Measurements from ENCODE around the gene MBTPS1.
"Not testable (repeated sequence)": the region's sequence is repeated elsewhere in the genome, so short reads cannot be mapped to it uniquely, and the experiment has no call there.

Gene MBTPS1

DNA sequence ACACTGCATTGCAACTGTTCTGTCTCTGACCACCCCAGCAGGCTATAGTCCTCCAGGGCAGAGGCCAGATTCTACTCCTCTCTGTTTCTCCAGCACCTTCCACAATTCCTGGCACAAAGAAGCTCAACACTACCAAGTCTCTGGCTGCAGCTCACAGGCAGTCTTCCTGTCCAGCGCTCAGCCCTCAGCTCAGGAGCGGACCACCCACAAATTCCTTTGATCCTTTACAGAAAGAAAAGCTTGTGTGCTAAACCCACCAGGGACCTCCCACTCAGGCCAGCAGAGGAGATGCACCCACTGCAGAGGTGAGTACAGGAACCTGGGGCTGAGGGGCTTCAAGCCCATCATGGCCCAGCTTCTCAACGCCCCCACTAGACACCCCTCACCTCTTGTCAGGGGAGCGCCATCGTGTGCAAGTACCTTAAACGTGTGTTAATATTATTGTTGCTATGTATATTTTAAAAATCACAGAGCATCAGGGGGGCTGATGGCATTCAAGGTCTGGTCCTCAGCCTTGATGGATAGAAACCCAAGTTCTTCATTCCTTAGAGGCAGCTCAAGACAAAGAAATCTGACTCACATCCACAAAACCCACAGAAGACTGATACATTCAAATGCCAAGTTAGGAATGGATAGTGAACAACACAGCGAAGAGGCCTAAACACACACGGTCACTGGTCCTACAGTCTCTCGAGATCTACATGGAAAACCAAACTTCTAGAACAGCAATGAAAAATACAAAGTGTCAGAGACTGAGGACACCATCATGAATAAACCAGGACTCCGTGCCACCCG lies 19.8 kb upstream of the MBTPS1 start:
- Histone ChIP-seq H3K9me3 (ENCODE audit: control insufficient read depth in 1 of 2, low read length in 2 of 2) (no peaks in the 10 kb centered on the region), H3K27me3 (ENCODE audit: low read depth, low read length) (no peaks in the 10 kb centered on the region), H3K36me3 (ENCODE audit: control insufficient read depth in 1 of 2, insufficient read depth in 2 of 2, low read length in 2 of 2) (no peaks in the 10 kb centered on the region), H3K4me3 (ENCODE audit: low read depth in 1 of 2, low read length in 2 of 2) (no peak overlapping the region), H3K4me1 (ENCODE audit: control insufficient read depth in 1 of 2, insufficient read depth in 2 of 2, low read length in 2 of 2) (no peaks in the 10 kb centered on the region), H3K27ac (ENCODE audit: low read length) (no peak overlapping the region)

- Histone ChIP-seq H3K27ac (ENCODE audit: low read length) (no peak overlapping the region), H3K4me3 (ENCODE audit: low read depth in 1 of 2, low read length in 2 of 2) (no peak overlapping the region), H3K9me3 (ENCODE audit: control insufficient read depth in 1 of 2, low read length in 2 of 2) (no peaks in the 10 kb centered on the region), H3K27me3 (ENCODE audit: low read depth, low read length) (no peaks in the 10 kb centered on the region), H3K4me1 (ENCODE audit: control insufficient read depth in 1 of 2, insufficient read depth in 2 of 2, low read length in 2 of 2) (no peaks in the 10 kb centered on the region), H3K36me3 (ENCODE audit: control insufficient read depth in 1 of 2, insufficient read depth in 2 of 2, low read length in 2 of 2) (peaks cover 11 to 23% of the 10 kb centered on the region in 2 donors)
Measured at GRCh38 chr16:84132527-84133285, 16.0 kb upstream of the MBTPS1 start.

DNA sequence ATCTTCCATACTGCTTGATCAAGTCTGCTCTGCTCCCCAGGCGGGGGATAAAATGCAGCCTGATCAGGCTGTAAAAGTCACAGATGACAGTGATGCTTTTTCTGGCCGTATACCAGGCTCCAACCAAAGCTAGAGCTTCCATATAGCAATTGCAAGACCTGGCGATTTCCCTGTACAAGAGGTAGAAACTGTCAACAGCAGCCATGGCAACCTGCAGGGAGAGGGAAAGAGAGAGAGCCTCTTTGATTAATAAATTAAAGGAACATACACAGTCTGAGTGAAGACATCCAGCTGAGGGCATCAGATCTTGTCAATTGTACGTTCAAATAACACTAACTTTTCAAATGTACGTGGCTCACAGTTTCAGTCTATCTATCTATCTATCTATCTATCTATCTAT lies 14.4 kb upstream of the MBTPS1 start:
- H3K4me1 ChIP-seq (ENCODE audit: control insufficient read depth in 1 of 2, insufficient read depth in 2 of 2, low read length in 2 of 2): no peaks in the 10 kb centered on the region
- H3K27me3 ChIP-seq (ENCODE audit: low read depth, low read length): no peaks in the 10 kb centered on the region
- peaks cover 14 to 30% of the 10 kb centered on the region in 2 donors for H3K36me3 ChIP-seq (ENCODE audit: control insufficient read depth in 1 of 2, insufficient read depth in 2 of 2, low read length in 2 of 2)
- H3K27ac ChIP-seq (ENCODE audit: low read length): no peak overlapping the region
- no peaks in the 10 kb centered on the region for H3K9me3 ChIP-seq (ENCODE audit: control insufficient read depth in 1 of 2, low read length in 2 of 2)
- H3K4me3 ChIP-seq (ENCODE audit: low read depth in 1 of 2, low read length in 2 of 2): no peak overlapping the region

GRCh38 chr16:84124257-84125073 lies 7.7 kb upstream of the MBTPS1 start:
- Histone ChIP-seq H3K36me3 (ENCODE audit: control insufficient read depth in 1 of 2, insufficient read depth in 2 of 2, low read length in 2 of 2) (peaks cover 13 to 29% of the 10 kb centered on the region in 2 donors), H3K9me3 (ENCODE audit: control insufficient read depth in 1 of 2, low read length in 2 of 2) (no peaks in the 10 kb centered on the region), H3K27me3 (ENCODE audit: low read depth, low read length) (no peaks in the 10 kb centered on the region)

GRCh38 chr16:84121007-84121406 lies 4.3 kb upstream of the MBTPS1 start:
- Histone ChIP-seq H3K27me3 (ENCODE audit: low read depth, low read length) (no peaks in the 10 kb centered on the region), H3K4me3 (ENCODE audit: low read depth in 1 of 2, low read length in 2 of 2) (no peak overlapping the region)

More at GRCh38 chr16:84124257-84125073, 7.7 kb upstream of the MBTPS1 start:
- Histone ChIP-seq H3K4me1 (ENCODE audit: control insufficient read depth in 1 of 2, insufficient read depth in 2 of 2, low read length in 2 of 2) (no peaks in the 10 kb centered on the region), H3K27ac (ENCODE audit: low read length) (no peak overlapping the region), H3K4me3 (ENCODE audit: low read depth in 1 of 2, low read length in 2 of 2) (no peak overlapping the region)

GRCh38 chr16:84120023-84120422 lies 3.3 kb upstream of the MBTPS1 start:
- no peak overlapping the region for H3K4me3 ChIP-seq (ENCODE audit: low read depth in 1 of 2, low read length in 2 of 2)
- H3K36me3 ChIP-seq (ENCODE audit: control insufficient read depth in 1 of 2, insufficient read depth in 2 of 2, low read length in 2 of 2): peaks cover 6 to 13% of the 10 kb centered on the region in 2 donors
- no peak overlapping the region for H3K27ac ChIP-seq (ENCODE audit: low read length)
- H3K27me3 ChIP-seq (ENCODE audit: low read depth, low read length): no peaks in the 10 kb centered on the region
- no peaks in the 10 kb centered on the region for H3K9me3 ChIP-seq (ENCODE audit: control insufficient read depth in 1 of 2, low read length in 2 of 2)
- H3K4me1 ChIP-seq (ENCODE audit: control insufficient read depth in 1 of 2, insufficient read depth in 2 of 2, low read length in 2 of 2): peaks cover 9 to 15% of the 10 kb centered on the region in 2 donors

More at GRCh38 chr16:84121007-84121406, 4.3 kb upstream of the MBTPS1 start:
- peaks cover under 1 to 5% of the 10 kb centered on the region in 2 donors for H3K4me1 ChIP-seq (ENCODE audit: control insufficient read depth in 1 of 2, insufficient read depth in 2 of 2, low read length in 2 of 2)
- H3K9me3 ChIP-seq (ENCODE audit: control insufficient read depth in 1 of 2, low read length in 2 of 2): no peaks in the 10 kb centered on the region
- peaks cover 6 to 13% of the 10 kb centered on the region in 2 donors for H3K36me3 ChIP-seq (ENCODE audit: control insufficient read depth in 1 of 2, insufficient read depth in 2 of 2, low read length in 2 of 2)
- H3K27ac ChIP-seq (ENCODE audit: low read length): no peak overlapping the region

GRCh38 chr16:84119368-84119767 lies 2.6 kb upstream of the MBTPS1 start:
- Histone ChIP-seq H3K27me3 (ENCODE audit: low read depth, low read length) (no peaks in the 10 kb centered on the region), H3K9me3 (ENCODE audit: control insufficient read depth in 1 of 2, low read length in 2 of 2) (no peaks in the 10 kb centered on the region), H3K27ac (ENCODE audit: low read length) (no peak overlapping the region), H3K36me3 (ENCODE audit: control insufficient read depth in 1 of 2, insufficient read depth in 2 of 2, low read length in 2 of 2) (peaks cover 3 to 13% of the 10 kb centered on the region in 2 donors), H3K4me3 (ENCODE audit: low read depth in 1 of 2, low read length in 2 of 2) (no peak overlapping the region), H3K4me1 (ENCODE audit: control insufficient read depth in 1 of 2, insufficient read depth in 2 of 2, low read length in 2 of 2) (peaks cover 9 to 19% of the 10 kb centered on the region in 2 donors)

DNA sequence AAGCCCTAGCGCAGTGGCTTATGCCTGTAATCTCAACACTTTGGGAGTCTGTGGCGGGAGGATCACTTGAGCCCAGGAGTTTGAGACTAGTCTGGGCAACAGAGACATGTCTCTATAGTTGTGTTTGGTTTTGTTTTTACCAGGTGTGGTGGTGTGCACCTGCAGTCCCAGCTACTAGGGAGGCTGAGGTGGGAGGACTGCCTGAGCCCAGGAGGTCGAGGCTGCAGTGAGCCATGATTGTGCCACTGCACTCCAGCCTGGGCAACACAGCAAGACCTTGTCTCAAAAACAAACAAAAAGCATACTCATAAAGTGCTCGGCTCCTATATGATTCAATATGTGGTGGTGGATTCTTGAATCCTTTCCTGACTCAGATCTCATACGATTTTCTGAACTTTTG lies 1.6 kb upstream of the MBTPS1 start:
- H3K27me3 ChIP-seq (ENCODE audit: low read depth, low read length); H3K9me3 ChIP-seq (ENCODE audit: control insufficient read depth in 1 of 2, low read length in 2 of 2); H3K4me3 ChIP-seq (ENCODE audit: low read depth in 1 of 2, low read length in 2 of 2); H3K36me3 ChIP-seq (ENCODE audit: control insufficient read depth in 1 of 2, insufficient read depth in 2 of 2, low read length in 2 of 2); H3K27ac ChIP-seq (ENCODE audit: low read length): not testable (repeated sequence)
- peaks cover 9 to 21% of the 10 kb centered on the region in 2 donors for H3K4me1 ChIP-seq (ENCODE audit: control insufficient read depth in 1 of 2, insufficient read depth in 2 of 2, low read length in 2 of 2)

DNA sequence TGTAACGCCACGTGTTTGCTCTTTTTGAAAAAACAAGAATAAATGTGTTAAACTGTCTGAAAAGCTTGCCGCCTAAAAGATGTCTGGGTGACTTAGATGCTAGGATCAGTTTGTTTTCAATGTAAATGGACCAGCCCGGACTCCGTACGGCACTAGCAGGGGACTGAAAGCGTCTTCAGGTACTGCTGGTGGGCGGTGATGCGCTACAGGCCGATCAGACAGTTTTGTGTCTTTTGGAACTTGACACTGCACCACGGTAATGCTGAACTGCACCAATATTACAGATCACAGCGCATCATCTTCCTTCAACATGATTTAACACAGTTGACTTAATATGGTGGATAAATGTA lies 727 bp upstream of the MBTPS1 start:
- Histone ChIP-seq H3K4me1 (ENCODE audit: control insufficient read depth in 1 of 2, insufficient read depth in 2 of 2, low read length in 2 of 2) (peaks cover 9 to 21% of the 10 kb centered on the region in 2 donors), H3K36me3 (ENCODE audit: control insufficient read depth in 1 of 2, insufficient read depth in 2 of 2, low read length in 2 of 2) (peaks cover 0 to under 1% of the 10 kb centered on the region in 2 donors)

GRCh38 chr16:84115919-84116719 lies 623 bp downstream of the MBTPS1 start:
- Histone ChIP-seq H3K4me1 (ENCODE audit: control insufficient read depth in 1 of 2, insufficient read depth in 2 of 2, low read length in 2 of 2) (peaks cover 9 to 21% of the 10 kb centered on the region in 2 donors), H3K27ac (ENCODE audit: low read length) (peak overlapping the region; percentile 89), H3K4me3 (ENCODE audit: low read depth in 1 of 2, low read length in 2 of 2) (peak overlapping the region; percentile 95), H3K9me3 (ENCODE audit: control insufficient read depth in 1 of 2, low read length in 2 of 2) (no peaks in the 10 kb centered on the region), H3K36me3 (ENCODE audit: control insufficient read depth in 1 of 2, insufficient read depth in 2 of 2, low read length in 2 of 2) (no peaks in the 10 kb centered on the region), H3K27me3 (ENCODE audit: low read depth, low read length) (no peaks in the 10 kb centered on the region)

More for the DNA sequence above, 727 bp upstream of the MBTPS1 start:
- Histone ChIP-seq H3K4me3 (ENCODE audit: low read depth in 1 of 2, low read length in 2 of 2) (peak overlapping the region; percentile 95), H3K27me3 (ENCODE audit: low read depth, low read length) (no peaks in the 10 kb centered on the region), H3K27ac (ENCODE audit: low read length) (peak overlapping the region; percentile 89), H3K9me3 (ENCODE audit: control insufficient read depth in 1 of 2, low read length in 2 of 2) (no peaks in the 10 kb centered on the region)

Data from muscle layer of duodenum (tissue), 2 donors.